NCI-H1105 (cell line): ENCODE results near the gene CDKN3.
"Not testable (repeated sequence)": the region's sequence is repeated elsewhere in the genome, so short reads cannot be mapped to it uniquely, and the experiment has no call there.

Experiments used
- DNase-seq: peaks from one replicate; lab custom pipeline; 2025; lab: John Stamatoyannopoulos, UW

The CDKN3 gene

GRCh38 chr14:54424479-54424901, 27.7 kb downstream of the CDKN3 start:
- DNase-seq = no peak

DNA sequence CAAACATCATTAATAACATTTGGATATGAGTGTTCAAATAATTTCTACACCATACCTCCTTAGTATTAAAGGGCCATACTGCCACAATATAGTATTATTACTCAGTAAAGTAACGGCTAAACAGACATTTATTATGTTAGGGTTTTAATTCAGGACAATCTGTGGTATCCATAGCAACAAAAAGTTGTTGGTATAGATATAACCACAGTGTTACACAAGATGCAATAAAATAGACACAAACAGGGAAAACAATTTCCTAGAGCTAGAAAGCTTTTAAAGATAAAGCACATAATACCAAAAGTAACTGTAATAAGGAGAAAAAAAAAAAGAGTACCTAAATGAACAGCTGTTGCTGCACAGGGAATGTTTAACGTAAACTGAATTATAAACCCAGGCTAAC, 28.3 kb downstream of the CDKN3 start:
- DNase-seq = no peak

DNA sequence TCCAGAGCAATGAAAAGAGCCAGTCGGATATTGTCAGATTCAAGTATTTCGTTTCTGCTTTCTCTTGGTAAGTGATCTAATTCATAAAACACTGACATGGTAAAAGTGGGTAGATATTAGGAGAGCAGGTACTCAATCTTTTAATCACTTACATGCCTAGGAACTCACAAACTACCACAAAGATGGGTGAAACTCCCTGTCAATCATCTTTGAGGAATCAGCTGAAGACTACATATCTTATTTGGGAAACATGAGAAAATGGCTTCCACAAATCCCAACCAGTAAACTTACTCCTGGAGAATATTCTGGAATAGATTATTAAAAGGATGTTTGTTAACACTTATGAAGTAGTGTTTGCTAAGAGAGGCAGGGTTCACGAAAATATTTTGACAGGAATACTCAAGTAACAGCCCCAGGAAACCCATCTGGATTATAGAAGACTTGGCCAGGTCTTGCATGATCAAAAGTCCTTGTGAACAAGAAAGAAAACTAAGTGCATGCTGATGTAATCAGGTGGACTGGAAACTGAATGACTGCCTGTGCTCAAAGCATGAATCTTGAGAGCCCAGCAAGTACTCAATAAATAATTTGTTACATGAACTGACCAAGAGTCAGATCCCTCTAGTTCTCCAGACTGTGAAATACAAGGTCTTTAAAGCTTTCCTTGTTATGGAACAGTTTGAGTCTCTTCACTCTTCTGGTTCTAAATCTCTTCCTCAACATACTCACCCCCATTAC, 28.9 kb downstream of the CDKN3 start:
- DNase-seq = no peak

DNA sequence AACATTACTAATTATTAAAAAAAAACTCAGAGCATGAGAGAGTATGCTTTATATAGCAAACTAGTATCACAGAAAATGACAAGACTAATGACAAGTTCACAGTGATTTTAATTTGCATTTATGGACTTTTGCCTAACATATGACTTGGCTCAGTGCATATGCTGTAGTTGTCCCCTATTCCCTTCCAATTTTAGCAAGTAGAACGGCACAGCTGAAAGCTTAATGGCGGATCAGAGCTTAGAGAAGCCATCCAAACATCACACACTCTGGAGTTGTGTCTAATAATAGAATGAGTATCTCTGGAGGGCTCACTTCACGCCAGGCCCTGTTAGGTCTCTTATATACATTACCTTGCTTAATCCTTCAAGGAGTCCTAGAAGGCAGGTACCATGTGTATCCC, 31.1 kb downstream of the CDKN3 start:
- DNase-seq = no peak

DNA sequence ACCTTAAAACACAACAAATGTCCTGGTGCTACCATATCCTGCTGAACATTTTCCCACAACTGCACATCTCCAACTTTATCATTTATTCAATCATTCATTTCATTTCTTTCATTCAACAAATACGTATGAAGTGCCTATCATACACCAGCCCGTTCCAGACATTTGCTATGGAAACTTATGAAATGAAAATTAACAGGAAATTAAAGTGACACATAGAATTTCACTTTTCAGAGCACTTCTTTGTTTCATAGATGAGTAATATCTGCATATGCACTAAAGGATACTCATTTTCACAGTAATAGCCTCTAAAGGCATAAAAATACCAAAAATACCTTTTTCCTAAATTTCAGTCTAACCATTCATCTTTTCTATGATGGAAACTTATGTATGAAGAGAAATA, 31.7 kb downstream of the CDKN3 start:
- DNase-seq = no peak

DNA sequence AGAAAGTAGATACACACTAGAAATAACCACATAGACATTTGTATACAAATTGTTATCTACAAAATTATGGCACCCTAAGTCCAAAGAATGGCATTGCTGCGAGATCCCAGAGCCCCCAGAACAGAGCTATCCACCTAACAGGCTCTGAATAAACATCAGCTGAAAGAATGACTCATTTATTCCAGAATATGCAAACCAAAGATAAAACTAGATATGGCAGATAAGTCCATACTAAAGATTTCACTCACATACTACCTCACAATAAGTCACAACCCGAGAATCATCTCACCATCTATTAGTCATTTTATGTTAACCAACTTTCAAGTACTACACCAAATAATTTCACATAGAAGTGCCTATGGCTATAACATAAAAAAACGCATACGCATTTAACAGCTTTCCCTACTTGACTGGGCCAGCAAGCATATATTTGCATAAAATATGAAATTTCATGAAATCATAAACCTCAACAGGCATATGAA, 38.7 kb downstream of the CDKN3 start:
- no peak for DNase-seq

DNA sequence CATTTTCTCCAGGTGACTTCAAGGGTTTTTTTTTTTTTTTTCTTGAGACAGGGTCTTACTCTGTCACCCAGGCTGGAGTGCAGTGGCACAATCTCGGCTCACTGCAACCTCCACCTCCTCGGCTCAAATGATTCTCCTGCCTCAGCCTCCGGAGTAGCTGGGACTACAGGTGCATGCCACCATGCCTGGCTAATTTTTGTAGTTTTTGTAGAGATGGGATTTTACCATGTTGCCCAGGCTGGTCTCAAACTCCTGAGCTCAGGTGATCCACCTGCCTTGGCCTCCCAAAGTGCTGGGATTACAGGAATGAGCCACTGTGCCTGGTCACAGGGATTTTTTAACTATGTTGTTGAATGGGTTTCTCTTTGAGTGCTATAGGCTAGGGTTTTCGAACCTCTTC, 41.1 kb downstream of the CDKN3 start:
- DNase-seq = not testable (repeated sequence)

- DNase-seq = no peak
Observed at GRCh38 chr14:54438703-54439102, 41.9 kb downstream of the CDKN3 start.

- DNase-seq = no peak
Observed at GRCh38 chr14:54440037-54440436, 43.2 kb downstream of the CDKN3 start.

DNA sequence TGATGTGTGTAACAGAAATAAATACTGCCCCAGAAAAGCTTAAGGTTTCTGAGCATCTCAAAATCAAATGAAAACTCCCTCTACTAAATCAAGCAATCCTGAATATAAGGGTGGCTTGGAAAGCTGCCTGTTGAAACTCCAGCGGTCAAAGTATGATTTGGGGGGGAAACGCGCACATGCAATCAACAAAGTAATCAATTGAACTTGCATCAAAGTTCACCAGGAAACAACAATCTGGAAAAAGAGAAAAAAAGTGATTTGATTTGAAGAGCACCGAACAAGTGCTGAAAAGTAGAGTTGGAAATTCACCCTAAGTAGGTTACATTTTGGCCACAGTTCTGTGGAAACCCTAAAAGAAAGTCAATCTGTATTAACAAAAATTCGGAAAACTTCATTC, 43.7 kb downstream of the CDKN3 start:
- DNase-seq = no peak

GRCh38 chr14:54440873-54441868, 44.4 kb downstream of the CDKN3 start, which contains the start of gene CNIH1:
Gene CNIH1, minus strand, starts transcription at chr14:54441374. Its CDS starts 47 bp downstream, at chr14:54441327.
- peak; percentile 91 for DNase-seq

GRCh38 chr14:54442961-54443360, 46.2 kb downstream of the CDKN3 start:
- not testable (repeated sequence) for DNase-seq

DNA sequence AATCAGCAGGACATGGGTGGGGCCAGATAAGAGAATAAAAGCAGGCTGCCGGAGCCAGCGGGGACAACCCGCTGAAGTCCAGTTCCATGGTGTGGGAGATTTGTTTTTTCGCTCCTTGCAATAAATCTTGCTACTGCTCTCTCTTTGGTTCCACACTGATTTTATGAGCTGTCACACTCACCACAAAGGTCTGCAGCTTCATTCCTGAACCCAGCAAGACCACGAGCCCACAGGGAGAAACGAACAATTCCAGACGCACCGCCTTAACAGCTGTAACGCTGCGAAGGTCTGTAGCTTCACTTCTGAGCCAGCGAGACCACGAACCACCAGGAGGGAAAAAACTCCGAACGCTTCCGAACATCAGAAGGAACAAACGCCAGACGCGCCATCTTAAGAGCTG, 47.2 kb downstream of the CDKN3 start:
- no peak for DNase-seq

- DNase-seq = no peak
Observed at GRCh38 chr14:54444681-54445080, 47.9 kb downstream of the CDKN3 start.

DNA sequence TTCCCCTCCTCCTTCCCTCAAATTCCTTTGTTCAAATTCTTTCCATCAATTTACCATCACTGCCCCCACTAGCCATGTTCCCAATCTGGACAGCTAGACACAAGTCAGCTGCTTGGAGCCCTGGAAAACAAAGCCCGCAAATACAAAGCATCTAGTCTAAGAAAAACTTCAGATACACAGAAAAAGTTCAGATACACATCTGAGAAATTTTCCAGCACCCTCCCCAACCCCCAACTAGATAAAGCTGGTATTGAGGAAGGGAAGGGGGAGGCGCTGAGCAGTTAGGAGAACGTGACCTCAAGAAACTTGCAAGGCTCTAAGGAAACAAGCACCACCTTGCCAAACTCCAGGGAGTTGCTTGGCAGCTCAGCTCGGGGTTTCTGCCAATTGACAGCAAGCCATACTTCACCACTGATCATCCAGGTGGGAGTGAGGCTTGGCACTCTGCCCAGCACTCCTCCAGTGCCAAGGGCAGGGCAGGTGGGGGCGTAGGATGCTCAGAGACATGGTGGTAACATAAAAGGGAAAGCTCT, 49.4 kb downstream of the CDKN3 start:
- peak; percentile 93 for DNase-seq

DNA sequence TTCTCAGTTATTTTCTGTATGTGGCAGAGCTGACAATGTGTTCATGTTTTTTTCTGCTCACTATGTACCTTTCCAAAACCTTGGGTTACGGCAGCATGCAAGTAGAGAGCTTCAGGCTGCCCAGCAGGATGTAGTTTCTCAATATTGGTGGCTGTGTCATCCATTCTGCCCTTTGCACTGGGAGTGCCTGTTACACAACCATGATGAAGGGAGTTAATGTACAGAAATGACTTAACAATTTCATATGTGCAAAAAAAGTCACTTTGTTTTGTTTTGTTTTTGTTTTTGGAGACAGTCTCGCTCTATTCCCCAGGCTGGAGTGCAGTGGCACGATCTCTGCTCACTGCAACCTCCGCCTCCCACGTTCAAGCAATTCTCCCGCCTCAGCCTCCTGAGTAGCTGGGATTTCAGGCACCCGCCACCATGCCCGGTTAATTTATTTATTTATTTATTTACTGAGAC, 50.5 kb downstream of the CDKN3 start:
- DNase-seq = no peak

DNA sequence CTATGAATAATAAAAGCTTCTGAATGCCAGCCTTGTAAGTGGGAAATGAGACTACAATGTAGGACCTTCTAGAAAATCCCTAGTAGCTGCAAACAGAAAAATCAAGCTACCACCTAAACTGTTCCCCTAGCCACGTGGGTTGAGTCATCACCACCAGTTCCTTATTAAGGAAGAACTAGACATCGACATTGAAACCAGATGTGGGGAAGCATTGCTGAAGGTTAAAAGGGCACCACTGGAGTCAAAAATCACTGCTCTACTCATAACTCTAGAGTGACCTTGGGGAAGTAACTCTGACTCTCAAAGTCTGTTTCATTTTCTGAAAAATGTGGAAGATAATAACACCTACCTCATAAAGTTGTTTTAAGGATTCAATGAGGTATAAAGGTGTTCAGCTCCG, 53.7 kb downstream of the CDKN3 start:
- DNase-seq = no peak

- DNase-seq = no peak
Observed at GRCh38 chr14:54451121-54451601, 54.4 kb downstream of the CDKN3 start.

- DNase-seq = no peak
Observed at GRCh38 chr14:54451961-54452360, 55.2 kb downstream of the CDKN3 start.

GRCh38 chr14:54453252-54453651, 56.4 kb downstream of the CDKN3 start:
- no peak for DNase-seq

GRCh38 chr14:54453990-54454389, 57.2 kb downstream of the CDKN3 start:
- not testable (repeated sequence) for DNase-seq

- no peak for DNase-seq
Observed at GRCh38 chr14:54455363-54455762, 58.6 kb downstream of the CDKN3 start.
